Body of pancreas (tissue), 4 donors: ENCODE measurements around the gene FERMT3.

Experiments used
- CTCF ChIP-seq, 7 experiments: fragments of 450-650 bp in 4 of 7; fragments of 200-600 bp in 3 of 7; sonication (generic) in 3 of 7; IDR thresholded peaks; one replicate each; pipeline ENCODE4 v1.5.1; 2016 to 2019; ENCODE audit warnings: antibody characterized with exemption in 7 of 7
- POLR2A ChIP-seq, 3 donors: fragments of 450-650 bp; IDR thresholded peaks; one replicate each; pipeline ENCODE4 v1.6.1; 2016; ENCODE audit warnings: antibody characterized with exemption in 3 of 3, mild to moderate bottlenecking in 2 of 3

GRCh38 chr11:64268025-64268892 is 61.7 kb downstream of the FERMT3 start:
- TF ChIP-seq CTCF (IDR thresholded peaks at IDR 0.05) (no peak), POLR2A (IDR thresholded peaks at IDR 0.05) (no peak)
